ENCODE measurements around the gene SPINK1.

The SPINK1 gene

DNA sequence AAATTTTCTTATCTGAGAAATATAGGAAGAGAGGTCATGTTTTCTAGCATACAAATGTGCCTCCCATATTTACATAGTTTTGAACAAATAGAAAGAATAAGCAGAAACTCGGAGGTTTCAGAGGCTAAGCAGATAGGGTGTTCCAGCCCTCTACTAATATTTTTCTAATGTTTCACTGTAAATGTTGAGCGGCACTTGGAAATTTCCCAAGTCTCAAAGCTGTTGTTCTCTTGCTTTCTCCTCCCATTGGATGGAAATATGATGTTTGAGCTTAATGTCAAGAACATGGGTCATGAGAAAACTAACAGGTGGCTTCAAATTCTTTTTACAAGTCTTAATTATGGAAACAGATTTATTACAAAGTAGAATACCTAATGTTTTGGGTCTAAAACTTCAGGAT, 5.1 kb downstream of the SPINK1 start:
- no peak for TF ChIP-seq NFIC (IDR thresholded peaks at IDR 0.05)
- no peak for TF ChIP-seq EP300 (IDR thresholded peaks at IDR 0.05; ENCODE audit: borderline replicate concordance)
- TF ChIP-seq CREB1 (IDR thresholded peaks at IDR 0.05; ENCODE audit: low read depth): no peak
- TF ChIP-seq FOXM1 (IDR thresholded peaks at IDR 0.05; ENCODE audit: borderline replicate concordance, low read depth): no peak
- no peak for TF ChIP-seq CEBPB (IDR thresholded peaks at IDR 0.05)
- TF ChIP-seq, protein P1, sequence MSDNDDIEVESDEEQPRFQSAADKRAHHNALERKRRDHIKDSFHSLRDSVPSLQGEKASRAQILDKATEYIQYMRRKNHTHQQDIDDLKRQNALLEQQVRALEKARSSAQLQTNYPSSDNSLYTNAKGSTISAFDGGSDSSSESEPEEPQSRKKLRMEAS (IDR thresholded peaks at IDR 0.05): no peak
- TF ChIP-seq TAF1 (IDR thresholded peaks at IDR 0.05; ENCODE audit: low read depth): no peak
- no peak for TF ChIP-seq TCF12 (IDR thresholded peaks at IDR 0.05; ENCODE audit: low read depth)
- no peak for TF ChIP-seq YY1 (IDR thresholded peaks at IDR 0.05; ENCODE audit: low read depth)
- TF ChIP-seq, protein P2, sequence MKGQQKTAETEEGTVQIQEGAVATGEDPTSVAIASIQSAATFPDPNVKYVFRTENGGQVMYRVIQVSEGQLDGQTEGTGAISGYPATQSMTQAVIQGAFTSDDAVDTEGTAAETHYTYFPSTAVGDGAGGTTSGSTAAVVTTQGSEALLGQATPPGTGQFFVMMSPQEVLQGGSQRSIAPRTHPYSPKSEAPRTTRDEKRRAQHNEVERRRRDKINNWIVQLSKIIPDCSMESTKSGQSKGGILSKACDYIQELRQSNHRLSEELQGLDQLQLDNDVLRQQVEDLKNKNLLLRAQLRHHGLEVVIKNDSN (IDR thresholded peaks at IDR 0.05): no peak
- no peak for TF ChIP-seq ZBTB7A (IDR thresholded peaks at IDR 0.05; ENCODE audit: low read depth)
- no peak for TF ChIP-seq EGR1 (IDR thresholded peaks at IDR 0.05)

DNA sequence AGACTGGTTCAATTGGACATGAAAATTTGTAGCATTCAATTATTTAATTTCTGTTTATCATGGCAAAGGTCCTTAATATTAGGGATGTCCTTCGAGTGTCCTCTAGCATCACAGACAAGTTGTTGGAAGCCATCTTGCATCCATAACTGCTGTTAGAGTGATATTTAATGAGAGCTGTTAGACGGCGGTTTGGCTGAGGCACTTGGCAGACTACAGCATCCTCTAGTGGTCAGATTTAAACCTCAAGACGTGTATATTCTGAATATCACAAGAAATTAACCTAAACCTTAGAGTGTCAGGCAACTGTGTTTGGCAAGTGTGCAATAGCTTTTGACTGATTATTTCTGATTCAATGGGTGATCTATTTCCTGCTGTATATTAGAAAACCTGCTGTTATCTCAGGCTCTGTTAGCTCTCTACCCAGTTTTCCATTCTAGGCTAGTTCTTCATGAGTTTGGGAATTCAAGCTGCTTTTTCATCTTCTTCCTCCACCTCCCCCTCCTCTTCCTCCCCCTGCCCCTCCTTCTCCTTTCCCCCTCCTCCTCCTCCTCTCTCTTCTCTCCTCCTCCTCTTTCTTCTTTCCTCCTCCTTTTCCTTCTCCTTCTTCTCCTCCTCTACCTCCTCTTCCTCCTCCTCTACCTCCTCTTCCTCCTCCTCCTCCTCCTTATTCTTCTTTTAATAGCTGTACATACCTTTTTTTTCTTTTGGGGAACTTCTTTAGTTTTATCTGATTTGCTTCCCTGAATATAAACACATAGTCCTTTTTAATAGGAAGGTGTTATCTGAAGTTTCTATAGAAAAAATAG, 8.6 kb downstream of the SPINK1 start:
- TF ChIP-seq RAD21 (IDR thresholded peaks at IDR 0.05; ENCODE audit: low read depth) (peak; percentile 87), FOXM1 (IDR thresholded peaks at IDR 0.05; ENCODE audit: borderline replicate concordance, low read depth) (no peak)

DNA sequence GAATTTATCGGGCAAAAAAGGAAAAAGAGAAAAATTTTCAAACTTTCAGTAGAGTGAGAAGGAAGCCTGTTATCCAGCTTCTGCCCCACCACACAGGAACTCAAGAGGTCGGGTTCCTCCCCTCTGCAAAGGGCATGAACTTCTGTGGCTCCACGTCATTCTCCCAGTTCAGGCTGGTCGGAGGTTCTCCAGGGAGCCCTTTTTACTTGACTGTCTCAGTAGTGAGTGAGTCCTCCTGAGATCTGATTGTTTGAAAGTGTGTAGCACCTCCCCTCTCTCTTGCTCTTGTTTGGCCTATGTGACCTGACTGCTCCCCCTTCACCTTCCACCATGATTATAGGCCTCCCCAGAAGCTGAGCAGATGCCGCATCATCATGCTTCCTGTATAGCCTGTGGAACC, 9.7 kb downstream of the SPINK1 start:
- TF ChIP-seq TEAD4 (IDR thresholded peaks at IDR 0.05): no peak
- TF ChIP-seq YY1 (IDR thresholded peaks at IDR 0.05; ENCODE audit: low read depth): no peak
- TF ChIP-seq EGR1 (IDR thresholded peaks at IDR 0.05): no peak
- TF ChIP-seq, protein P2 (IDR thresholded peaks at IDR 0.05): no peak
- TF ChIP-seq, protein P3, sequence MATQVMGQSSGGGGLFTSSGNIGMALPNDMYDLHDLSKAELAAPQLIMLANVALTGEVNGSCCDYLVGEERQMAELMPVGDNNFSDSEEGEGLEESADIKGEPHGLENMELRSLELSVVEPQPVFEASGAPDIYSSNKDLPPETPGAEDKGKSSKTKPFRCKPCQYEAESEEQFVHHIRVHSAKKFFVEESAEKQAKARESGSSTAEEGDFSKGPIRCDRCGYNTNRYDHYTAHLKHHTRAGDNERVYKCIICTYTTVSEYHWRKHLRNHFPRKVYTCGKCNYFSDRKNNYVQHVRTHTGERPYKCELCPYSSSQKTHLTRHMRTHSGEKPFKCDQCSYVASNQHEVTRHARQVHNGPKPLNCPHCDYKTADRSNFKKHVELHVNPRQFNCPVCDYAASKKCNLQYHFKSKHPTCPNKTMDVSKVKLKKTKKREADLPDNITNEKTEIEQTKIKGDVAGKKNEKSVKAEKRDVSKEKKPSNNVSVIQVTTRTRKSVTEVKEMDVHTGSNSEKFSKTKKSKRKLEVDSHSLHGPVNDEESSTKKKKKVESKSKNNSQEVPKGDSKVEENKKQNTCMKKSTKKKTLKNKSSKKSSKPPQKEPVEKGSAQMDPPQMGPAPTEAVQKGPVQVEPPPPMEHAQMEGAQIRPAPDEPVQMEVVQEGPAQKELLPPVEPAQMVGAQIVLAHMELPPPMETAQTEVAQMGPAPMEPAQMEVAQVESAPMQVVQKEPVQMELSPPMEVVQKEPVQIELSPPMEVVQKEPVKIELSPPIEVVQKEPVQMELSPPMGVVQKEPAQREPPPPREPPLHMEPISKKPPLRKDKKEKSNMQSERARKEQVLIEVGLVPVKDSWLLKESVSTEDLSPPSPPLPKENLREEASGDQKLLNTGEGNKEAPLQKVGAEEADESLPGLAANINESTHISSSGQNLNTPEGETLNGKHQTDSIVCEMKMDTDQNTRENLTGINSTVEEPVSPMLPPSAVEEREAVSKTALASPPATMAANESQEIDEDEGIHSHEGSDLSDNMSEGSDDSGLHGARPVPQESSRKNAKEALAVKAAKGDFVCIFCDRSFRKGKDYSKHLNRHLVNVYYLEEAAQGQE (IDR thresholded peaks at IDR 0.05; ENCODE audit: low read depth): no peak
- TF ChIP-seq NFIC (IDR thresholded peaks at IDR 0.05): no peak
- TF ChIP-seq TAF1 (IDR thresholded peaks at IDR 0.05; ENCODE audit: low read depth): no peak
- TF ChIP-seq CEBPB (IDR thresholded peaks at IDR 0.05): no peak
- TF ChIP-seq TCF12 (IDR thresholded peaks at IDR 0.05; ENCODE audit: low read depth): no peak
- TF ChIP-seq, protein P1 (IDR thresholded peaks at IDR 0.05): no peak
- no peak for TF ChIP-seq CREB1 (IDR thresholded peaks at IDR 0.05; ENCODE audit: low read depth)
- no peak for TF ChIP-seq ZBTB7A (IDR thresholded peaks at IDR 0.05; ENCODE audit: low read depth)
- TF ChIP-seq FOXM1 (IDR thresholded peaks at IDR 0.05; ENCODE audit: borderline replicate concordance, low read depth): no peak
- no peak for TF ChIP-seq RAD21 (IDR thresholded peaks at IDR 0.05; ENCODE audit: low read depth)
- no peak for TF ChIP-seq EP300 (IDR thresholded peaks at IDR 0.05; ENCODE audit: borderline replicate concordance)

DNA sequence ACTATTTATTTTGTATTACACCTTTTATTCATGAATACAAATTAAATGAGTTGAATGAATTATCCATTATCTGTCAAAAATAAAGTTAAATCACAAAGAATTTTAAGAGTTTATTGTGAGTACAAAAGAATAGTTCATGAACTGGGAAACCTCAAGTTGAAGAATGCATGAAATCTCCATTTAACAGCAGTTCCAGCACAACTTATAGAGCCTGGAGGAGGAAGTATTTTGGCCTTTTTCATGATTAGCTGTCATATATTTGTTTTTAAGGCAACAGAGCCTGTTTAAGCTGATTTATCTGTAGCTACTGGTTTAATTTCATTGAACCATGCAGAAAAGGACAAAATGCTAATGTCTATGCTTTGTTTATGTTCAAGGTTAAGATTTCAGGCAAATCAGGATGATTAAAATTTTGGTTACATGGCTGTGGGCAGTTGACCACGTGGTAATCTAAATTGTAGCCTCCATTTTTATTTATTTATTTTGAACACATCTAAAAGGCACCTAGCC, 12.2 kb downstream of the SPINK1 start:
- no peak for TF ChIP-seq CEBPB (IDR thresholded peaks at IDR 0.05)
- no peak for TF ChIP-seq EP300 (IDR thresholded peaks at IDR 0.05; ENCODE audit: borderline replicate concordance)
- no peak for TF ChIP-seq YY1 (IDR thresholded peaks at IDR 0.05; ENCODE audit: low read depth)
- TF ChIP-seq TCF12 (IDR thresholded peaks at IDR 0.05; ENCODE audit: low read depth): no peak
- TF ChIP-seq RAD21 (IDR thresholded peaks at IDR 0.05; ENCODE audit: low read depth): no peak
- TF ChIP-seq TEAD4 (IDR thresholded peaks at IDR 0.05): no peak
- TF ChIP-seq ZBTB7A (IDR thresholded peaks at IDR 0.05; ENCODE audit: low read depth): no peak
- TF ChIP-seq NFIC (IDR thresholded peaks at IDR 0.05): no peak
- TF ChIP-seq, protein P3 (IDR thresholded peaks at IDR 0.05; ENCODE audit: low read depth): no peak
- TF ChIP-seq, protein P1 (IDR thresholded peaks at IDR 0.05): no peak

DNA sequence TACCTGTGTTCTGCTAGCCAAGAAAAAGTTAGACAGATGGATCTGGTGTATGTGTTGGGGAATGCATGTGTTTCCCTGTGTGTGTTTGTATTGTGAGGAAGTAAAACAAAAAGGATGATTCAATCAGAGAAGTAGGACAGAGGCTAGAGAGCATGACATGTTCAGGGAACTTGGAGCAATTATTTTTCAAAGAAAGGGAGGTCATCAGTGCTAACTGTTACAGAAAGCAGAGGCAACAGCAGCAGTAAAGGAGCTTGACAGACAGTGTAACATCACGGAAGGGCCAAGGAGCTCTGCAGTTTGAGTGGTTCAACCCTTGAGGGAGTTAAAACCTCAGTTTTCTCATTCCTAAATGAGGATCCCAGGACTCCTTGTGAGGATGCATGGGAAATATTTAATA, 13.2 kb downstream of the SPINK1 start:
- no peak for TF ChIP-seq CEBPB (IDR thresholded peaks at IDR 0.05)
- TF ChIP-seq NFIC (IDR thresholded peaks at IDR 0.05): no peak
- TF ChIP-seq, protein P3 (IDR thresholded peaks at IDR 0.05; ENCODE audit: low read depth): no peak
- TF ChIP-seq EP300 (IDR thresholded peaks at IDR 0.05; ENCODE audit: borderline replicate concordance): no peak
- TF ChIP-seq, protein P1 (IDR thresholded peaks at IDR 0.05): no peak
- no peak for TF ChIP-seq ZBTB7A (IDR thresholded peaks at IDR 0.05; ENCODE audit: low read depth)

Data from Ishikawa (cell line).